HEK293 (cell line): ENCODE data around the gene DPF3.

Source experiments
- CTCF ChIA-PET: fragments of 350-600 bp; formaldehyde crosslinking; extraction: SDS; loops from one replicate; lab custom pipeline; 2021; ENCODE audit warnings: antibody characterized with exemption; lab: Yijun Ruan, JAX
- POLR2A ChIA-PET: fragments of 300-600 bp; formaldehyde crosslinking; extraction: SDS; loops from one replicate; lab custom pipeline; 2020; ENCODE audit warnings: antibody characterized with exemption, inconsistent platforms; lab: Yijun Ruan, JAX
- H3K27ac ChIP-seq: fragments of 200-500 bp; sonication (Bioruptor generic); 2 replicates; pipeline ENCODE4 v1.5.1; 2014; ENCODE audit warnings: low read depth, low read length, control low read depth, inconsistent platforms; ENCODE audit errors: extremely low read depth
- H3K36me3 ChIP-seq, 2 experiments: fragments of 200-500 bp in 1 of 2; sonication (Bioruptor generic) in 1 of 2; 1 replicate in 1 of 2; 2 replicates in 1 of 2; pipeline ENCODE4 v1.5.1; 2014 to 2017; ENCODE audit warnings: inconsistent platforms in 2 of 2, low read length in 2 of 2; ENCODE audit not compliant: control insufficient read depth in 2 of 2, insufficient read depth in 1 of 2
- H3K4me1 ChIP-seq: fragments of 200-500 bp; sonication (Bioruptor generic); 2 replicates; pipeline ENCODE4 v1.5.1; 2014; ENCODE audit warnings: mild to moderate bottlenecking, low read length, inconsistent platforms; ENCODE audit not compliant: control insufficient read depth, insufficient read depth
- H3K4me3 ChIP-seq: 2 replicates; pipeline ENCODE4 v1.5.1; 2011; ENCODE audit warnings: low read depth, mild to moderate bottlenecking, control low read depth, low read length, moderate library complexity
- H3K9me3 ChIP-seq: fragments of 200-500 bp; sonication (Bioruptor generic); 2 replicates; pipeline ENCODE4 v1.5.1; 2014; ENCODE audit warnings: low read depth, low read length, inconsistent platforms; ENCODE audit not compliant: control insufficient read depth, insufficient read depth
- GFI1B ChIP-seq: fragments of 450-650 bp; formaldehyde crosslinking; IDR thresholded peaks from 2 replicates; pipeline ENCODE4 v1.5.1; 2016; ENCODE audit warnings: missing biosample characterization, missing genetic modification characterization
- RBAK ChIP-seq: fragments of 450-650 bp; formaldehyde crosslinking; IDR thresholded peaks from 2 replicates; pipeline ENCODE4 v1.5.1; 2016; ENCODE audit warnings: missing biosample characterization, missing genetic modification characterization
- SALL2 ChIP-seq: fragments of 450-650 bp; formaldehyde crosslinking; IDR thresholded peaks from 2 replicates; pipeline ENCODE4 v1.5.0; 2017; ENCODE audit warnings: missing biosample characterization, mild to moderate bottlenecking, missing genetic modification characterization, borderline replicate concordance
- TSHZ1 ChIP-seq: fragments of 450-650 bp; formaldehyde crosslinking; IDR thresholded peaks from 2 replicates; pipeline ENCODE4 v1.5.1; 2016; ENCODE audit warnings: missing biosample characterization, missing genetic modification characterization, borderline replicate concordance
- ZBTB17 ChIP-seq: fragments of 450-650 bp; formaldehyde crosslinking; IDR thresholded peaks from 2 replicates; pipeline ENCODE4 v1.5.1; 2016; ENCODE audit warnings: missing biosample characterization, missing genetic modification characterization
- ZBTB20 ChIP-seq: fragments of 450-650 bp; formaldehyde crosslinking; IDR thresholded peaks from 2 replicates; pipeline ENCODE4 v1.5.1; 2016; ENCODE audit warnings: missing biosample characterization, missing genetic modification characterization
- ZNF121 ChIP-seq: fragments of 450-650 bp; formaldehyde crosslinking; IDR thresholded peaks from 2 replicates; pipeline ENCODE4 v1.5.1; 2016; ENCODE audit warnings: missing biosample characterization, missing genetic modification characterization
- ZNF132 ChIP-seq: fragments of 450-650 bp; formaldehyde crosslinking; IDR thresholded peaks from 2 replicates; pipeline ENCODE4 v1.5.1; 2017; ENCODE audit warnings: missing biosample characterization, missing genetic modification characterization, borderline replicate concordance
- ZNF202 ChIP-seq: fragments of 450-650 bp; formaldehyde crosslinking; IDR thresholded peaks from 2 replicates; pipeline ENCODE4 v1.5.1; 2016; ENCODE audit warnings: missing biosample characterization, missing genetic modification characterization, borderline replicate concordance
- ZNF350 ChIP-seq: fragments of 450-650 bp; formaldehyde crosslinking; IDR thresholded peaks from 2 replicates; pipeline ENCODE4 v1.5.0; 2017; ENCODE audit warnings: missing biosample characterization, mild to moderate bottlenecking, missing genetic modification characterization
- ZNF362 ChIP-seq: fragments of 450-650 bp; formaldehyde crosslinking; IDR thresholded peaks from 2 replicates; pipeline ENCODE4 v1.5.1; 2016; ENCODE audit warnings: missing biosample characterization, missing genetic modification characterization
- ZNF426 ChIP-seq: fragments of 450-650 bp; formaldehyde crosslinking; IDR thresholded peaks from 2 replicates; pipeline ENCODE4 v1.5.1; 2017; ENCODE audit warnings: missing biosample characterization, missing genetic modification characterization, mild to moderate bottlenecking, inconsistent platforms, moderate library complexity
- ZNF48 ChIP-seq: fragments of 450-650 bp; formaldehyde crosslinking; IDR thresholded peaks from 2 replicates; pipeline ENCODE4 v1.5.1; 2016; ENCODE audit warnings: missing biosample characterization, missing genetic modification characterization
- ZNF596 ChIP-seq: fragments of 450-650 bp; IDR thresholded peaks from 2 replicates; pipeline ENCODE4 v1.5.0; 2018; ENCODE audit warnings: missing biosample characterization, mild to moderate bottlenecking, missing genetic modification characterization, moderate library complexity
- ZNF677 ChIP-seq: fragments of 450-650 bp; IDR thresholded peaks from 2 replicates; pipeline ENCODE4 v1.5.0; 2018; ENCODE audit warnings: missing biosample characterization, mild to moderate bottlenecking, missing genetic modification characterization, moderate library complexity
- ZSCAN16 ChIP-seq: fragments of 450-650 bp; formaldehyde crosslinking; IDR thresholded peaks from 2 replicates; pipeline ENCODE4 v1.5.1; 2016; ENCODE audit warnings: missing biosample characterization, missing genetic modification characterization
- TF ChIP-seq, protein P1 (sequence below): fragments of 450-650 bp; formaldehyde crosslinking; IDR thresholded peaks from 2 replicates; pipeline ENCODE4 v1.5.1; 2017; ENCODE audit warnings: missing biosample characterization, missing genetic modification characterization
- TF ChIP-seq, protein P2 (sequence below): fragments of 450-650 bp; formaldehyde crosslinking; conservative IDR thresholded peaks from 2 replicates; pipeline ENCODE4 v1.5.1; 2016; ENCODE audit warnings: low read depth, missing biosample characterization, missing genetic modification characterization
- TF ChIP-seq, protein P3 (sequence below): fragments of 450-650 bp; formaldehyde crosslinking; IDR thresholded peaks from 2 replicates; pipeline ENCODE4 v1.5.1; 2016; ENCODE audit warnings: missing biosample characterization, missing genetic modification characterization
- TF ChIP-seq, protein P4 (sequence below): fragments of 450-650 bp; formaldehyde crosslinking; IDR thresholded peaks from 2 replicates; pipeline ENCODE4 v1.5.1; 2017; ENCODE audit warnings: missing biosample characterization, missing genetic modification characterization

DPF3 gene

GRCh38 chr14:72590577-72590976, 303.3 kb downstream of the DPF3 start:
- Histone ChIP-seq H3K9me3 (no peaks in the 10 kb centered on the region), H3K27ac (no peak overlapping the region), H3K36me3 (no peaks in the 10 kb centered on the region), H3K4me3 (no peak overlapping the region), H3K4me1 (no peaks in the 10 kb centered on the region)
- CTCF ChIA-PET, result no interaction called here
- TF ChIP-seq ZNF202 (tag by site-specific recombination) (no peak), TSHZ1 (tag by site-specific recombination) (no peak), ZBTB17 (tag by site-specific recombination) (no peak), ZNF426 (tag by site-specific recombination) (no peak), ZNF132 (tag by site-specific recombination) (no peak), SALL2 (tag by site-specific recombination) (no peak), GFI1B (no peak), ZNF350 (tag by site-specific recombination) (no peak), ZNF362 (tag by site-specific recombination) (no peak)
- TF ChIP-seq, protein P1, sequence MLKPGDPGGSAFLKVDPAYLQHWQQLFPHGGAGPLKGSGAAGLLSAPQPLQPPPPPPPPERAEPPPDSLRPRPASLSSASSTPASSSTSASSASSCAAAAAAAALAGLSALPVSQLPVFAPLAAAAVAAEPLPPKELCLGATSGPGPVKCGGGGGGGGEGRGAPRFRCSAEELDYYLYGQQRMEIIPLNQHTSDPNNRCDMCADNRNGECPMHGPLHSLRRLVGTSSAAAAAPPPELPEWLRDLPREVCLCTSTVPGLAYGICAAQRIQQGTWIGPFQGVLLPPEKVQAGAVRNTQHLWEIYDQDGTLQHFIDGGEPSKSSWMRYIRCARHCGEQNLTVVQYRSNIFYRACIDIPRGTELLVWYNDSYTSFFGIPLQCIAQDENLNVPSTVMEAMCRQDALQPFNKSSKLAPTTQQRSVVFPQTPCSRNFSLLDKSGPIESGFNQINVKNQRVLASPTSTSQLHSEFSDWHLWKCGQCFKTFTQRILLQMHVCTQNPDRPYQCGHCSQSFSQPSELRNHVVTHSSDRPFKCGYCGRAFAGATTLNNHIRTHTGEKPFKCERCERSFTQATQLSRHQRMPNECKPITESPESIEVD (tag by site-specific recombination), result no peak
- POLR2A ChIA-PET, result no interaction called here

- Histone ChIP-seq H3K27ac (no peak overlapping the region), H3K4me1 (no peaks in the 10 kb centered on the region), H3K36me3 (no peaks in the 10 kb centered on the region), H3K9me3 (no peaks in the 10 kb centered on the region), H3K4me3 (no peak overlapping the region)
- CTCF ChIA-PET, result interaction anchor here (0.7 kb wide), 1 partner anchor 94 kb away, joined by 4 read pairs; no protein-coding TSS in a partner anchor
- POLR2A ChIA-PET, result no interaction called here
- no peak for TF ChIP-seq RBAK
- no peak for TF ChIP-seq ZBTB20 (tag by site-specific recombination)
- no peak for TF ChIP-seq ZNF596
- TF ChIP-seq, protein P2, sequence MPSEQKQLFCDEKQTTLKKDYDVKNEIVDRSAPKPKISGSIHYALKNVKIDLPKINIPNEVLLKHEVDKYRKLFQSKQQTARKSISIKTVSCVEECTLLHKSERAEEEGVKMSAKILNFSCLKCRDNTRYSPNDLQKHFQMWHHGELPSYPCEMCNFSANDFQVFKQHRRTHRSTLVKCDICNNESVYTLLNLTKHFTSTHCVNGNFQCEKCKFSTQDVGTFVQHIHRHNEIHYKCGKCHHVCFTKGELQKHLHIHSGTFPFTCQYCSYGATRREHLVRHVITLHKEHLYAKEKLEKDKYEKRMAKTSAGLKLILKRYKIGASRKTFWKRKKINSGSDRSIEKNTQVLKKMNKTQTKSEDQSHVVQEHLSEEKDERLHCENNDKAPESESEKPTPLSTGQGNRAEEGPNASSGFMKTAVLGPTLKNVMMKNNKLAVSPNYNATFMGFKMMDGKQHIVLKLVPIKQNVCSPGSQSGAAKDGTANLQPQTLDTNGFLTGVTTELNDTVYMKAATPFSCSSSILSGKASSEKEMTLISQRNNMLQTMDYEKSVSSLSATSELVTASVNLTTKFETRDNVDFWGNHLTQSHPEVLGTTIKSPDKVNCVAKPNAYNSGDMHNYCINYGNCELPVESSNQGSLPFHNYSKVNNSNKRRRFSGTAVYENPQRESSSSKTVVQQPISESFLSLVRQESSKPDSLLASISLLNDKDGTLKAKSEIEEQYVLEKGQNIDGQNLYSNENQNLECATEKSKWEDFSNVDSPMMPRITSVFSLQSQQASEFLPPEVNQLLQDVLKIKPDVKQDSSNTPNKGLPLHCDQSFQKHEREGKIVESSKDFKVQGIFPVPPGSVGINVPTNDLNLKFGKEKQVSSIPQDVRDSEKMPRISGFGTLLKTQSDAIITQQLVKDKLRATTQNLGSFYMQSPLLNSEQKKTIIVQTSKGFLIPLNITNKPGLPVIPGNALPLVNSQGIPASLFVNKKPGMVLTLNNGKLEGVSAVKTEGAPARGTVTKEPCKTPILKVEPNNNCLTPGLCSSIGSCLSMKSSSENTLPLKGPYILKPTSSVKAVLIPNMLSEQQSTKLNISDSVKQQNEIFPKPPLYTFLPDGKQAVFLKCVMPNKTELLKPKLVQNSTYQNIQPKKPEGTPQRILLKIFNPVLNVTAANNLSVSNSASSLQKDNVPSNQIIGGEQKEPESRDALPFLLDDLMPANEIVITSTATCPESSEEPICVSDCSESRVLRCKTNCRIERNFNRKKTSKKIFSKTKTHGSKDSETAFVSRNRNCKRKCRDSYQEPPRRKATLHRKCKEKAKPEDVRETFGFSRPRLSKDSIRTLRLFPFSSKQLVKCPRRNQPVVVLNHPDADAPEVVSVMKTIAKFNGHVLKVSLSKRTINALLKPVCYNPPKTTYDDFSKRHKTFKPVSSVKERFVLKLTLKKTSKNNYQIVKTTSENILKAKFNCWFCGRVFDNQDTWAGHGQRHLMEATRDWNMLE, result no peak
- no peak for TF ChIP-seq ZNF48 (tag by site-specific recombination)
- TF ChIP-seq ZNF677 (tag by site-specific recombination), result no peak
- no peak for TF ChIP-seq ZNF121 (tag by site-specific recombination)
- TF ChIP-seq, protein P3, sequence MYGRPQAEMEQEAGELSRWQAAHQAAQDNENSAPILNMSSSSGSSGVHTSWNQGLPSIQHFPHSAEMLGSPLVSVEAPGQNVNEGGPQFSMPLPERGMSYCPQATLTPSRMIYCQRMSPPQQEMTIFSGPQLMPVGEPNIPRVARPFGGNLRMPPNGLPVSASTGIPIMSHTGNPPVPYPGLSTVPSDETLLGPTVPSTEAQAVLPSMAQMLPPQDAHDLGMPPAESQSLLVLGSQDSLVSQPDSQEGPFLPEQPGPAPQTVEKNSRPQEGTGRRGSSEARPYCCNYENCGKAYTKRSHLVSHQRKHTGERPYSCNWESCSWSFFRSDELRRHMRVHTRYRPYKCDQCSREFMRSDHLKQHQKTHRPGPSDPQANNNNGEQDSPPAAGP (tag by site-specific recombination), result no peak
- TF ChIP-seq ZSCAN16, result no peak
- TF ChIP-seq, protein P4, sequence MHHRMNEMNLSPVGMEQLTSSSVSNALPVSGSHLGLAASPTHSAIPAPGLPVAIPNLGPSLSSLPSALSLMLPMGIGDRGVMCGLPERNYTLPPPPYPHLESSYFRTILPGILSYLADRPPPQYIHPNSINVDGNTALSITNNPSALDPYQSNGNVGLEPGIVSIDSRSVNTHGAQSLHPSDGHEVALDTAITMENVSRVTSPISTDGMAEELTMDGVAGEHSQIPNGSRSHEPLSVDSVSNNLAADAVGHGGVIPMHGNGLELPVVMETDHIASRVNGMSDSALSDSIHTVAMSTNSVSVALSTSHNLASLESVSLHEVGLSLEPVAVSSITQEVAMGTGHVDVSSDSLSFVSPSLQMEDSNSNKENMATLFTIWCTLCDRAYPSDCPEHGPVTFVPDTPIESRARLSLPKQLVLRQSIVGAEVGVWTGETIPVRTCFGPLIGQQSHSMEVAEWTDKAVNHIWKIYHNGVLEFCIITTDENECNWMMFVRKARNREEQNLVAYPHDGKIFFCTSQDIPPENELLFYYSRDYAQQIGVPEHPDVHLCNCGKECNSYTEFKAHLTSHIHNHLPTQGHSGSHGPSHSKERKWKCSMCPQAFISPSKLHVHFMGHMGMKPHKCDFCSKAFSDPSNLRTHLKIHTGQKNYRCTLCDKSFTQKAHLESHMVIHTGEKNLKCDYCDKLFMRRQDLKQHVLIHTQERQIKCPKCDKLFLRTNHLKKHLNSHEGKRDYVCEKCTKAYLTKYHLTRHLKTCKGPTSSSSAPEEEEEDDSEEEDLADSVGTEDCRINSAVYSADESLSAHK (tag by site-specific recombination), result no peak
These were observed 304.2 kb downstream of the DPF3 start for GRCh38 chr14:72589652-72590051.
